D721Med (cell line): ENCODE measurements around the gene TOM1L2.

Experiments
- DNase-seq: peaks from one replicate; pipeline ENCODE4 v3.0.0; 2011; ENCODE audit warnings: low spot score; ENCODE audit not compliant: insufficient read length
- FAIRE-seq: peaks from 2 replicates; lab custom pipeline; 2011; peaks lifted over from hg19 to GRCh38; lab: Jason Lieb, UNC
- CTCF ChIP-seq: IDR thresholded peaks from 2 replicates; pipeline ENCODE4 v1.5.1; 2012; ENCODE audit warnings: mild to moderate bottlenecking, control low read depth; ENCODE audit not compliant: insufficient read depth; ENCODE audit errors: missing control alignments

TOM1L2 gene

GRCh38 chr17:17819561-17819995, 152.6 kb downstream of the TOM1L2 start:
- no peak for FAIRE-seq
- no peak for DNase-seq
- no peak for TF ChIP-seq CTCF

GRCh38 chr17:17819111-17819510, 153.1 kb downstream of the TOM1L2 start:
- FAIRE-seq (no peak), DNase-seq (no peak)
- TF ChIP-seq CTCF, result no peak

- FAIRE-seq (no peak), DNase-seq (peak; percentile 73)
- no peak for TF ChIP-seq CTCF
Measured at GRCh38 chr17:17818088-17818526, 154.1 kb downstream of the TOM1L2 start.

GRCh38 chr17:17817552-17817947, 154.7 kb downstream of the TOM1L2 start:
- TF ChIP-seq CTCF, result no peak
- FAIRE-seq, result no peak
- DNase-seq, result no peak

- no peak for FAIRE-seq
- DNase-seq, result no peak
- TF ChIP-seq CTCF, result no peak
Measured at GRCh38 chr17:17816831-17817551, 155.2 kb downstream of the TOM1L2 start.

- no peak for FAIRE-seq
- TF ChIP-seq CTCF, result no peak
Measured at GRCh38 chr17:17816240-17816814, 155.9 kb downstream of the TOM1L2 start.

More at GRCh38 chr17:17816240-17816814, 155.9 kb downstream of the TOM1L2 start:
- no peak for DNase-seq
